ENCODE measurements around the gene GPC5. TPM values are rescaled to one million over a fixed set of nuclear protein-coding genes. Genes with fewer than 3 reads are reported as not detected.

GPC5 gene
- polyA plus RNA-seq, 4 donors: 0.18 to 0.86 TPM; not detected in 2

GRCh38 chr13:91648012-91648411, 249.6 kb downstream of the GPC5 start:
- no peak for DNase-seq
- Histone ChIP-seq H3K4me3 (ENCODE audit: low read depth in 1 of 3, low read length in 3 of 3) (no peak overlapping the region), H3K4me1 (ENCODE audit: control insufficient read depth in 3 of 3, insufficient read depth in 2 of 3, low read depth in 1 of 3, low read length in 2 of 3) (no peaks in the 10 kb centered on the region), H3K9me3 (ENCODE audit: control insufficient read depth in 2 of 2, insufficient read depth in 1 of 2, low read depth in 1 of 2, low read length in 1 of 2) (no peaks in the 10 kb centered on the region), H3K27me3 (ENCODE audit: control insufficient read depth in 3 of 3, insufficient read depth in 3 of 3, low read length in 3 of 3) (no peaks in the 10 kb centered on the region), H3K27ac (ENCODE audit: low read depth in 1 of 3, low read length in 2 of 3) (no peak overlapping the region), H3K36me3 (ENCODE audit: control insufficient read depth in 3 of 3, insufficient read depth in 2 of 3, low read depth in 1 of 3, low read length in 3 of 3) (no peaks in the 10 kb centered on the region)
- FAIRE-seq: no peak

- H3K4me1 ChIP-seq (ENCODE audit: control insufficient read depth in 3 of 3, insufficient read depth in 2 of 3, low read depth in 1 of 3, low read length in 2 of 3): no peaks in the 10 kb centered on the region
- H3K36me3 ChIP-seq (ENCODE audit: control insufficient read depth in 3 of 3, insufficient read depth in 2 of 3, low read depth in 1 of 3, low read length in 3 of 3): no peaks in the 10 kb centered on the region
- FAIRE-seq (no peak), DNase-seq (no peak)
- H3K4me3 ChIP-seq (ENCODE audit: low read depth in 1 of 3, low read length in 3 of 3): no peak overlapping the region
- no peaks in the 10 kb centered on the region for H3K9me3 ChIP-seq (ENCODE audit: control insufficient read depth in 2 of 2, insufficient read depth in 1 of 2, low read depth in 1 of 2, low read length in 1 of 2)
- WGBS, 3 donors: 83 to 87% (median 86%) methylated on average over 2 of the region's 2 CpGs
- H3K27ac ChIP-seq (ENCODE audit: low read depth in 1 of 3, low read length in 2 of 3): no peak overlapping the region
- no peaks in the 10 kb centered on the region for H3K27me3 ChIP-seq (ENCODE audit: control insufficient read depth in 3 of 3, insufficient read depth in 3 of 3, low read length in 3 of 3)
These were observed 251.0 kb downstream of the GPC5 start for GRCh38 chr13:91649456-91649855.

- FAIRE-seq (no peak), DNase-seq (no peak)
- Histone ChIP-seq H3K4me3 (ENCODE audit: low read depth in 1 of 3, low read length in 3 of 3) (no peak overlapping the region), H3K27ac (ENCODE audit: low read depth in 1 of 3, low read length in 2 of 3) (no peak overlapping the region), H3K27me3 (ENCODE audit: control insufficient read depth in 3 of 3, insufficient read depth in 3 of 3, low read length in 3 of 3) (no peaks in the 10 kb centered on the region), H3K9me3 (ENCODE audit: control insufficient read depth in 2 of 2, insufficient read depth in 1 of 2, low read depth in 1 of 2, low read length in 1 of 2) (no peaks in the 10 kb centered on the region), H3K4me1 (ENCODE audit: control insufficient read depth in 3 of 3, insufficient read depth in 2 of 3, low read depth in 1 of 3, low read length in 2 of 3) (no peaks in the 10 kb centered on the region), H3K36me3 (ENCODE audit: control insufficient read depth in 3 of 3, insufficient read depth in 2 of 3, low read depth in 1 of 3, low read length in 3 of 3) (no peaks in the 10 kb centered on the region)
- 50 to 67% (median 58%) methylated on average over 10 of the region's 10 CpGs for WGBS, 3 donors
These were observed 254.2 kb downstream of the GPC5 start for GRCh38 chr13:91652404-91653301.

- FAIRE-seq (no peak), DNase-seq (no peak)
- WGBS, 3 donors: 81 to 93% (median 86%) methylated on average over 4 of the region's 4 CpGs
- Histone ChIP-seq H3K27ac (ENCODE audit: low read depth in 1 of 3, low read length in 2 of 3) (no peak overlapping the region), H3K27me3 (ENCODE audit: control insufficient read depth in 3 of 3, insufficient read depth in 3 of 3, low read length in 3 of 3) (no peaks in the 10 kb centered on the region), H3K4me1 (ENCODE audit: control insufficient read depth in 3 of 3, insufficient read depth in 2 of 3, low read depth in 1 of 3, low read length in 2 of 3) (no peaks in the 10 kb centered on the region), H3K9me3 (ENCODE audit: control insufficient read depth in 2 of 2, insufficient read depth in 1 of 2, low read depth in 1 of 2, low read length in 1 of 2) (no peaks in the 10 kb centered on the region), H3K36me3 (ENCODE audit: control insufficient read depth in 3 of 3, insufficient read depth in 2 of 3, low read depth in 1 of 3, low read length in 3 of 3) (no peaks in the 10 kb centered on the region), H3K4me3 (ENCODE audit: low read depth in 1 of 3, low read length in 3 of 3) (no peak overlapping the region)
These were observed 257.3 kb downstream of the GPC5 start for GRCh38 chr13:91655731-91656130.

GRCh38 chr13:91657283-91657682, 258.9 kb downstream of the GPC5 start:
- no peak for DNase-seq
- WGBS, 3 donors: 67 to 78% (median 68%) methylated on average over 2 of the region's 2 CpGs
- Histone ChIP-seq H3K27me3 (ENCODE audit: control insufficient read depth in 3 of 3, insufficient read depth in 3 of 3, low read length in 3 of 3) (no peaks in the 10 kb centered on the region), H3K4me1 (ENCODE audit: control insufficient read depth in 3 of 3, insufficient read depth in 2 of 3, low read depth in 1 of 3, low read length in 2 of 3) (no peaks in the 10 kb centered on the region), H3K27ac (ENCODE audit: low read depth in 1 of 3, low read length in 2 of 3) (no peak overlapping the region), H3K36me3 (ENCODE audit: control insufficient read depth in 3 of 3, insufficient read depth in 2 of 3, low read depth in 1 of 3, low read length in 3 of 3) (no peaks in the 10 kb centered on the region), H3K4me3 (ENCODE audit: low read depth in 1 of 3, low read length in 3 of 3) (no peak overlapping the region), H3K9me3 (ENCODE audit: control insufficient read depth in 2 of 2, insufficient read depth in 1 of 2, low read depth in 1 of 2, low read length in 1 of 2) (no peaks in the 10 kb centered on the region)
- no peak for FAIRE-seq

- FAIRE-seq (no peak), DNase-seq (no peak)
- Histone ChIP-seq H3K4me1 (ENCODE audit: control insufficient read depth in 3 of 3, insufficient read depth in 2 of 3, low read depth in 1 of 3, low read length in 2 of 3) (no peaks in the 10 kb centered on the region), H3K27ac (ENCODE audit: low read depth in 1 of 3, low read length in 2 of 3) (no peak overlapping the region), H3K27me3 (ENCODE audit: control insufficient read depth in 3 of 3, insufficient read depth in 3 of 3, low read length in 3 of 3) (no peaks in the 10 kb centered on the region), H3K4me3 (ENCODE audit: low read depth in 1 of 3, low read length in 3 of 3) (no peak overlapping the region), H3K9me3 (ENCODE audit: control insufficient read depth in 2 of 2, insufficient read depth in 1 of 2, low read depth in 1 of 2, low read length in 1 of 2) (no peaks in the 10 kb centered on the region), H3K36me3 (ENCODE audit: control insufficient read depth in 3 of 3, insufficient read depth in 2 of 3, low read depth in 1 of 3, low read length in 3 of 3) (no peaks in the 10 kb centered on the region)
- WGBS, 3 donors: 70 to 76% (median 72%) methylated on average over 4 of the region's 4 CpGs
These were observed 261.0 kb downstream of the GPC5 start for GRCh38 chr13:91659256-91660075.

- no peaks in the 10 kb centered on the region for H3K27me3 ChIP-seq (ENCODE audit: control insufficient read depth in 3 of 3, insufficient read depth in 3 of 3, low read length in 3 of 3)
- no peak overlapping the region for H3K27ac ChIP-seq (ENCODE audit: low read depth in 1 of 3, low read length in 2 of 3)
- H3K9me3 ChIP-seq (ENCODE audit: control insufficient read depth in 2 of 2, insufficient read depth in 1 of 2, low read depth in 1 of 2, low read length in 1 of 2): no peaks in the 10 kb centered on the region
- H3K4me1 ChIP-seq (ENCODE audit: control insufficient read depth in 3 of 3, insufficient read depth in 2 of 3, low read depth in 1 of 3, low read length in 2 of 3): no peaks in the 10 kb centered on the region
- DNase-seq: no peak
- no peaks in the 10 kb centered on the region for H3K36me3 ChIP-seq (ENCODE audit: control insufficient read depth in 3 of 3, insufficient read depth in 2 of 3, low read depth in 1 of 3, low read length in 3 of 3)
- no peak for FAIRE-seq
- H3K4me3 ChIP-seq (ENCODE audit: low read depth in 1 of 3, low read length in 3 of 3): no peak overlapping the region
These were observed 261.6 kb downstream of the GPC5 start for GRCh38 chr13:91660076-91660415.

GRCh38 chr13:91661692-91662490, 263.5 kb downstream of the GPC5 start:
- Histone ChIP-seq H3K27ac (ENCODE audit: low read depth in 1 of 3, low read length in 2 of 3) (no peak overlapping the region), H3K4me1 (ENCODE audit: control insufficient read depth in 3 of 3, insufficient read depth in 2 of 3, low read depth in 1 of 3, low read length in 2 of 3) (no peaks in the 10 kb centered on the region), H3K36me3 (ENCODE audit: control insufficient read depth in 3 of 3, insufficient read depth in 2 of 3, low read depth in 1 of 3, low read length in 3 of 3) (no peaks in the 10 kb centered on the region), H3K9me3 (ENCODE audit: control insufficient read depth in 2 of 2, insufficient read depth in 1 of 2, low read depth in 1 of 2, low read length in 1 of 2) (no peaks in the 10 kb centered on the region), H3K4me3 (ENCODE audit: low read depth in 1 of 3, low read length in 3 of 3) (no peak overlapping the region), H3K27me3 (ENCODE audit: control insufficient read depth in 3 of 3, insufficient read depth in 3 of 3, low read length in 3 of 3) (no peaks in the 10 kb centered on the region)
- 63 to 71% (median 66%) methylated on average over 4 of the region's 4 CpGs for WGBS, 3 donors
- DNase-seq (no peak), FAIRE-seq (no peak)

Measured in small intestine (tissue), 7 donors.